HG03095 (cell line): Measurements from ENCODE around the gene COL5A3.
"Not testable (repeated sequence)": the region's sequence is repeated elsewhere in the genome, so short reads cannot be mapped to it uniquely, and the experiment has no call there.

Experiments used
- ATAC-seq: cut with Tn5 transposase; IDR thresholded peaks from one replicate; pipeline ENCODE4 v1.9.1; 2021; ENCODE audit warnings: moderate library complexity; ENCODE audit not compliant: unreplicated experiment

The COL5A3 gene

GRCh38 chr19:9972103-9972502 lies 38.2 kb downstream of the COL5A3 start:
- no peak for ATAC-seq

- no peak for ATAC-seq
Measured at GRCh38 chr19:9971166-9971897, 39.0 kb downstream of the COL5A3 start.

DNA sequence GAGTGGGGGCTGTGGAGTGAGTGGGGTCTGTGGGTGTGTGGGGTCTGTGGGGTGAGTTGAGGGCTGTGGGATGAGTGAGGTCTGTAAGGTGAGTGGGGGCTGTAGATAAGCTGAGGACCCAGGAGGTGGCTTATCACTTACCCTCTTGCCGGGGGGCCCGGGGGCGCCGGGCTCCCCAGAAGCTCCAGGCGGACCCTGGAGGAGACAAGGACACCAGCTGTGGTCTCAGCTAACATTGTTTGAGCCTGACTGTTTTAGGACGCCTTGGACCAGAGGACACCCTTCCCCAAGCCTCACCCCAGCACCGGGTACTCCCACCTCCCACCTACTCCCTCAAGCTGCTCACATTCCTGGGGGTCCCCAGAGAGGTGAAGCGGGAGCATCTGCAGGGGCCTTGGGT lies 39.8 kb downstream of the COL5A3 start:
- no peak for ATAC-seq

- ATAC-seq = no peak
Measured at GRCh38 chr19:9969688-9969975, 40.7 kb downstream of the COL5A3 start.

- no peak for ATAC-seq
Measured at GRCh38 chr19:9968820-9969687, 41.2 kb downstream of the COL5A3 start.

GRCh38 chr19:9967326-9967725 lies 43.0 kb downstream of the COL5A3 start:
- ATAC-seq = no peak

DNA sequence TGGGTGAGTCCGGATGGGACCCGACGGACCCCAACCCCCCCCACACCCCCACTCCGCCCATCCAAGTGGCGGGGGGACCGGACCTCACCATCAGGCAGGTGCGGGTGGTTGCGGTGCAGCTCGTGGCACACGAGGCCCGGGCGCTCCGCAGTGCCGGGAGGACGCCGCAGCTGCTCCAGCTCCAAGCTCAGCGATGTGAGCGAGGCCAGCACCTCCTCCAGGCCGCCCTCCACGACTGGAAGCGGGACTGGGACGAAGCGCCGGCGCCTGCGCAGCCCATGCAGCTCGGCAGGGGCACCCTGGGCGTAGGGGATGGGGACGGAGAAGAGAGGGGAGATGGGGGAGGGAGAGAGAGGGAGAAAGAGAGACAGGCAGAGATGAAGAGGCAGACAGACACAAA lies 43.9 kb downstream of the COL5A3 start:
- no peak for ATAC-seq

DNA sequence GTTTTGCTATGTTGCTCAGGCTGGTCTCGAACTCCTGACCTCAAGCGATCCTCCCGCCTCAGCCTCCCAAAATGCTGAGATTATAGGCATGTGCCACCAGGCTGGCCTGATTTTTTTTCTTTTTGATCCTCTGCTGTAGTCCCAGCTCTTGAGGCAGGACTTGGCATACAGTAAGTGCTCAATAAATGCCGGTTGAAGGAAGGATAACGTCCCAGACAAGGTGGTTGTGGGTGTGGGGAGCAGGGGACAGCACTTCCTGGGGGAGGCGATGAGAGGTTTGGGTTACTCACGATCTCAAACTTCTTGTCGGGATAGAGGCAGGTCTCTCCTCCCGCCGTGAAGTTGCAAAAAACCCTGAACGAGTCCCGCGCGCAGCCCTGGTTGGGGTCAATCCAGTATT lies 44.3 kb downstream of the COL5A3 start:
- ATAC-seq = no peak

DNA sequence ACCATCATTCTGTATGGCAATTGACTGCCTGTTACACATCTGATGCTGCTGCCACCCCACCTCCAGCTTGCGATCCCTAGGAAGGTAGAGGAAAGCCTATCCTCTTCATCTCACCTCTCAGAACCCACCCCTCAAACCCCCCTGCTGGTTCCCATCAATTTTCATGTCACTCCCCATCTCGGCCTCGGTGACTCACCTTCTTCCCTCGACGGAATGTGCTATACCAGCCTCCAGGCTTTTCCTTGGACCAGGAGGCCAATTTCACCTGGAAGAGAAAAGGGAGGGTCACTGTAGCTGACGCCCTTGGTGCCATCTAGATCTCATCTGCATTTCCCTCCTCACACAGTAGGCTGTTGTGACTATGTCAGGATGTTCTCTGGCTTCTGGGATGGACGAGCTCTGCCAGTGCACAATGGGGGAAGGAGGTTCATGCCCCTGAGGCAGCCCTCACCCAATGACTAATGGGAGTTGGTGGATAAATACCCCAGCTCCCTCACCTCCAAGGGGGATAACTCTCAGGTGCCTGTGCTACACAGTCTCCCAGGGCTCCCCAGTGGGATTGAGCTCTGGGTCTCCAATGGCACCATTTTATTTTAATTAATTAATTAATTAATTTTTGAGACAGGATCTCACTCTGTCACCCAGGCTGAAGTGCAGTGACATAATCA lies 47.5 kb downstream of the COL5A3 start:
- no peak for ATAC-seq

GRCh38 chr19:9961103-9961502 lies 49.2 kb downstream of the COL5A3 start:
- ATAC-seq = no peak

DNA sequence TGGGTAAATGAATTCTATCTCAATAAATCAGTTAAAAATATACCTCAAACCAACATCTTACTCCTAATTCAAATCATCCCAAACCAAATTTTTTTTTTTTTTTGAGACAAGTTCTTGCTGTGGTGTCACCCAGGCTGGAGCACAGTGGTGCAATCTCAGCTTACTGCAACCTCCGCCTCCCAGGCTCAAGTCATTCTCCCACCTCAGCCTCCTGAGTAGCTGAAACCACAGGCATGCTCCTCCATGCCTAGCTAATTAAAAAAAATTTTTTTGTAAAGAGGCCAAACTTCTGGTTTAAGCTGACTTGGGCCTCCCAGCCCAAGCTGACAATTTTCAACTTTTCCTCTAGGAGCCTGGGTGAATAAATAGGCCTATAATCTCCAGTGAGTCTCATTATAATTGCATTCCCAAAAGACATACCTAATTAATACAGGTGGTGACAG lies 51.9 kb downstream of the COL5A3 start:
- ATAC-seq = no peak

GRCh38 chr19:9956956-9957355 lies 53.3 kb downstream of the COL5A3 start:
- no peak for ATAC-seq

- no peak for ATAC-seq
Measured at GRCh38 chr19:9953802-9954542, 56.3 kb downstream of the COL5A3 start.

GRCh38 chr19:9952276-9952675 lies 58.0 kb downstream of the COL5A3 start:
- no peak for ATAC-seq

- ATAC-seq = no peak
Measured at GRCh38 chr19:9947441-9947840, 62.9 kb downstream of the COL5A3 start.

- not testable (repeated sequence) for ATAC-seq
Measured at GRCh38 chr19:9946528-9947125, 63.7 kb downstream of the COL5A3 start.

GRCh38 chr19:9945319-9945966 lies 64.9 kb downstream of the COL5A3 start:
- no peak for ATAC-seq

DNA sequence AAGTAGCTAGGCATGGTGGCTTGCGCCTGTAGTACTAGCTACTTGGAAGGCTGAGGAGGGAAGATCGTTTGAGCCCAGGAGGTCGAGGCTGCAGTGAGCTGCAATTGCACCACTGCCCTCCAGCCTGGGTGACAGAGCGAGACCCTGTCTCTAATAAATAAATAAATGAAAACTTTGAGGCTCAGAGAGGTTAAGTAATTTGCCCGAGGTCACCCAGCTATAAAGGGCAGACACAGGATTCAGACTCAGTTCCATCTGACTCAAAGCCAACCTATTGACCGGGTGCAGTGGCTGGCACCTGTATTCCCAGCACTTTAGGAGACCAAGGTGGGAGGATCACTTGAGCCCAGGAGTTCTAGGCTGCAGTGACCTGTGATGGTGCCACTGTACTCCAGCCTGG lies 66.6 kb downstream of the COL5A3 start:
- no peak for ATAC-seq

DNA sequence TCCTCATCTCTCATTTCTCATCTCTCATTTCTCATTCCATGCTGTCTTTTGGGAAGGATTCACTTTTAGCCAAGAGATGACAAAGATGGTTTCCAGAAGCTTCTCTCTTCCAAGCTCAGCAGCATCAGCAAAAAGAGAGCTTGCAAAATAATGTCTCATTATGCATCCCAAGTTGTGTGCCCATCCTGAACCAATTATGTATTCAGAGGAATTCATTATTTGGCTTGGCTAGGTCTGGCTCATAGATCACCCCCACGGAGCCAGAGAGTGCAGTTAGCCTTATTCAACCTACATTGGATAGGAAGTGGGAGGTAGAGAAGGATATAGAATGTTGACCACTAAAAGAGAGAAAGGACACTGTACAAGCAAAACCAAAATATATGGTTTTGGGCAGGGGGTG lies 68.6 kb downstream of the COL5A3 start:
- no peak for ATAC-seq

DNA sequence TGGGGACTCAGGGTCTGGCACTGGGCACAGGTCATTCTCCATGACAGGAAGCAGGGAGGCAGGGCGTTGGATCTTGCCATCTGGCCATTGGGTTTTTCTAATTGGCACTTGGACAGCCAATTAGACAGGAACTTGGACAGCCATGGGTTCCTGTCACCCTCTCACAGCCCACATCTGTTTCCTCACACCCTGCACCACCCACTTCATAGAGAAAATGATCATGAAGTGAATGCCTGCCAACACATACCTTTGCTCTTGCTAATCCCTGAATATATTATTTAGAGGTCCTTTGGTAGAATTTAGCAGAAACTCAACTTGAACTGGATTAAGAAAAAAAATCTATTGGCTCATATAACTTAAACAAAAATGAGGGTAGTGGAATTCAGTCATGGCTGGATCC lies 69.1 kb downstream of the COL5A3 start:
- no peak for ATAC-seq
